HEK293 (cell line): Measurements from ENCODE around the gene PDE2A.
A peak's percentile ranks its signal among the peaks of the same experiment; 100 is the strongest.

Experiments used
- GLI4 ChIP-seq: fragments of 450-650 bp; formaldehyde crosslinking; IDR thresholded peaks from 2 replicates; pipeline ENCODE4 v1.5.1; 2016; ENCODE audit warnings: missing biosample characterization, missing genetic modification characterization
- HOXA7 ChIP-seq: sonication (generic); formaldehyde crosslinking; IDR thresholded peaks from 2 replicates; pipeline ENCODE4 v1.8.1; 2022; ENCODE audit warnings: missing genetic modification reagents, borderline replicate concordance
- REST ChIP-seq: fragments of 450-650 bp; formaldehyde crosslinking; IDR thresholded peaks from 2 replicates; pipeline ENCODE4 v1.5.1; 2016; ENCODE audit warnings: missing biosample characterization, missing genetic modification characterization
- YY1 ChIP-seq: fragments of 450-650 bp; formaldehyde crosslinking; IDR thresholded peaks from 2 replicates; pipeline ENCODE4 v1.5.1; 2018; ENCODE audit warnings: missing biosample characterization, missing genetic modification characterization
- ZEB2 ChIP-seq: fragments of 450-650 bp; formaldehyde crosslinking; IDR thresholded peaks from 2 replicates; pipeline ENCODE4 v1.5.1; 2016; ENCODE audit warnings: missing biosample characterization, missing genetic modification characterization
- ZNF146 ChIP-seq: fragments of 450-650 bp; formaldehyde crosslinking; IDR thresholded peaks from 2 replicates; pipeline ENCODE4 v1.5.1; 2016; ENCODE audit warnings: missing biosample characterization, missing genetic modification characterization
- ZNF211 ChIP-seq: fragments of 450-650 bp; formaldehyde crosslinking; IDR thresholded peaks from 2 replicates; pipeline ENCODE4 v1.5.1; 2016; ENCODE audit warnings: low read depth, missing biosample characterization, missing genetic modification characterization
- ZNF843 ChIP-seq: fragments of 450-650 bp; formaldehyde crosslinking; IDR thresholded peaks from 2 replicates; pipeline ENCODE4 v1.5.1; 2016; ENCODE audit warnings: missing biosample characterization, missing genetic modification characterization
- TF ChIP-seq, protein P1 (sequence below): fragments of 450-650 bp; formaldehyde crosslinking; IDR thresholded peaks from 2 replicates; pipeline ENCODE4 v1.5.1; 2016; ENCODE audit warnings: missing biosample characterization, missing genetic modification characterization
- TF ChIP-seq, protein P2 (sequence below): fragments of 450-650 bp; formaldehyde crosslinking; IDR thresholded peaks from 2 replicates; pipeline ENCODE4 v1.5.1; 2016; ENCODE audit warnings: missing biosample characterization, missing genetic modification characterization
- TF ChIP-seq, protein P3 (sequence below): fragments of 450-650 bp; formaldehyde crosslinking; IDR thresholded peaks from 2 replicates; pipeline ENCODE4 v1.5.1; 2016; ENCODE audit warnings: missing biosample characterization, missing genetic modification characterization, borderline replicate concordance

- no peak for TF ChIP-seq ZNF146 (tag by site-specific recombination)
- TF ChIP-seq, protein P1, sequence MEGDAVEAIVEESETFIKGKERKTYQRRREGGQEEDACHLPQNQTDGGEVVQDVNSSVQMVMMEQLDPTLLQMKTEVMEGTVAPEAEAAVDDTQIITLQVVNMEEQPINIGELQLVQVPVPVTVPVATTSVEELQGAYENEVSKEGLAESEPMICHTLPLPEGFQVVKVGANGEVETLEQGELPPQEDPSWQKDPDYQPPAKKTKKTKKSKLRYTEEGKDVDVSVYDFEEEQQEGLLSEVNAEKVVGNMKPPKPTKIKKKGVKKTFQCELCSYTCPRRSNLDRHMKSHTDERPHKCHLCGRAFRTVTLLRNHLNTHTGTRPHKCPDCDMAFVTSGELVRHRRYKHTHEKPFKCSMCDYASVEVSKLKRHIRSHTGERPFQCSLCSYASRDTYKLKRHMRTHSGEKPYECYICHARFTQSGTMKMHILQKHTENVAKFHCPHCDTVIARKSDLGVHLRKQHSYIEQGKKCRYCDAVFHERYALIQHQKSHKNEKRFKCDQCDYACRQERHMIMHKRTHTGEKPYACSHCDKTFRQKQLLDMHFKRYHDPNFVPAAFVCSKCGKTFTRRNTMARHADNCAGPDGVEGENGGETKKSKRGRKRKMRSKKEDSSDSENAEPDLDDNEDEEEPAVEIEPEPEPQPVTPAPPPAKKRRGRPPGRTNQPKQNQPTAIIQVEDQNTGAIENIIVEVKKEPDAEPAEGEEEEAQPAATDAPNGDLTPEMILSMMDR (tag by site-specific recombination), result peak; percentile 49
- TF ChIP-seq HOXA7 (CRISPR knock-in tag), result no peak
- TF ChIP-seq GLI4, result no peak
- TF ChIP-seq ZNF843 (tag by site-specific recombination), result no peak
- no peak for TF ChIP-seq ZNF211 (tag by site-specific recombination)
- TF ChIP-seq, protein P2, sequence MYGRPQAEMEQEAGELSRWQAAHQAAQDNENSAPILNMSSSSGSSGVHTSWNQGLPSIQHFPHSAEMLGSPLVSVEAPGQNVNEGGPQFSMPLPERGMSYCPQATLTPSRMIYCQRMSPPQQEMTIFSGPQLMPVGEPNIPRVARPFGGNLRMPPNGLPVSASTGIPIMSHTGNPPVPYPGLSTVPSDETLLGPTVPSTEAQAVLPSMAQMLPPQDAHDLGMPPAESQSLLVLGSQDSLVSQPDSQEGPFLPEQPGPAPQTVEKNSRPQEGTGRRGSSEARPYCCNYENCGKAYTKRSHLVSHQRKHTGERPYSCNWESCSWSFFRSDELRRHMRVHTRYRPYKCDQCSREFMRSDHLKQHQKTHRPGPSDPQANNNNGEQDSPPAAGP (tag by site-specific recombination), result no peak
- no peak for TF ChIP-seq REST (tag by site-specific recombination)
- no peak for TF ChIP-seq YY1
- no peak for TF ChIP-seq ZEB2 (tag by site-specific recombination)
- TF ChIP-seq, protein P3, sequence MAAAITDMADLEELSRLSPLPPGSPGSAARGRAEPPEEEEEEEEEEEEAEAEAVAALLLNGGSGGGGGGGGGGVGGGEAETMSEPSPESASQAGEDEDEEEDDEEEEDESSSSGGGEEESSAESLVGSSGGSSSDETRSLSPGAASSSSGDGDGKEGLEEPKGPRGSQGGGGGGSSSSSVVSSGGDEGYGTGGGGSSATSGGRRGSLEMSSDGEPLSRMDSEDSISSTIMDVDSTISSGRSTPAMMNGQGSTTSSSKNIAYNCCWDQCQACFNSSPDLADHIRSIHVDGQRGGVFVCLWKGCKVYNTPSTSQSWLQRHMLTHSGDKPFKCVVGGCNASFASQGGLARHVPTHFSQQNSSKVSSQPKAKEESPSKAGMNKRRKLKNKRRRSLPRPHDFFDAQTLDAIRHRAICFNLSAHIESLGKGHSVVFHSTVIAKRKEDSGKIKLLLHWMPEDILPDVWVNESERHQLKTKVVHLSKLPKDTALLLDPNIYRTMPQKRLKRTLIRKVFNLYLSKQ, result no peak
Observed at GRCh38 chr11:72684236-72684912, 10.2 kb upstream of the PDE2A start.
